GM12878 (cell line): ENCODE results near the gene HRNR. TPM values are rescaled to one million over a fixed set of nuclear protein-coding genes. Genes with fewer than 3 reads are reported as not detected.

Source experiments
- CHD4 ChIP-seq: fragments of 200-600 bp; sonication (generic); IDR thresholded peaks from 2 replicates; pipeline ENCODE4 v1.6.1; 2016; ENCODE audit warnings: mild to moderate bottlenecking
- CUX1 ChIP-seq: IDR thresholded peaks from 2 replicates; pipeline ENCODE4 v1.6.1; 2012; ENCODE audit warnings: improper control_type of control experiment, low read depth, low read length; ENCODE audit not compliant: insufficient replicate concordance
- EED ChIP-seq: sonication (generic); IDR thresholded peaks from 2 replicates; pipeline ENCODE4 v1.6.1; 2016; ENCODE audit warnings: antibody characterized with exemption, low read depth
- ELK1 ChIP-seq: IDR thresholded peaks from 2 replicates; pipeline ENCODE4 v1.6.1; 2012; ENCODE audit warnings: low read depth, low read length, improper control_type of control experiment
- ESRRA ChIP-seq: IDR thresholded peaks from 2 replicates; pipeline ENCODE4 v1.6.1; 2012; ENCODE audit warnings: mild to moderate bottlenecking, low read length, improper control_type of control experiment
- HDAC6 ChIP-seq: fragments of 200-600 bp; sonication (generic); IDR thresholded peaks from one replicate; pipeline ENCODE4 v1.8.0; 2017; ENCODE audit warnings: antibody characterized with exemption; ENCODE audit not compliant: unreplicated experiment
- IRF5 ChIP-seq: fragments of 450-650 bp; IDR thresholded peaks from 2 replicates; pipeline ENCODE4 v1.6.1; 2017; ENCODE audit warnings: borderline replicate concordance
- NFYA ChIP-seq: IDR thresholded peaks from 2 replicates; pipeline ENCODE4 v1.6.1; 2011; ENCODE audit warnings: low read depth, mild to moderate bottlenecking, low read length, improper control_type of control experiment, borderline replicate concordance
- PRDM15 ChIP-seq: fragments of 450-650 bp; formaldehyde crosslinking; IDR thresholded peaks from 2 replicates; pipeline ENCODE4 v1.4.0; 2020; ENCODE audit warnings: mild to moderate bottlenecking, moderate library complexity
- RBBP5 ChIP-seq: fragments of 200-600 bp; sonication (generic); conservative IDR thresholded peaks from 2 replicates; pipeline ENCODE4 v1.6.1; 2016
- SUZ12 ChIP-seq: fragments of 200-600 bp; sonication (generic); IDR thresholded peaks from one replicate; pipeline ENCODE4 v1.6.1; 2018; ENCODE audit warnings: antibody characterized with exemption, mild to moderate bottlenecking; ENCODE audit not compliant: unreplicated experiment
- polyA plus RNA-seq, 11 experiments: library from polyadenylated mRNA; depleted of rRNA in 4 of 11; unstranded in 6 of 11; stranded (reverse) in 5 of 11; fragments of >200 nt; fragmentation: Nextera tagmentation in 4 of 11; fragmentation: Illumina TruSeq in 1 of 11; extraction: Ambion mirVana in 4 of 11; extraction: Trizol in 1 of 11; gene quantifications; 1 replicate in 1 of 11; 2 replicates in 10 of 11; pipeline versions ENCODE4 v1.2.1 to v1.2.3, GENCODE V29; 2011 to 2016; ENCODE audit warnings: inconsistent platforms in 2 of 11, missing spikeins in 2 of 11, low read depth in 1 of 11
- total RNA-seq, 4 experiments: library from RNA; depleted of rRNA in 3 of 4; stranded (reverse); fragments of >200 nt in 3 of 4; fragmentation: Illumina TruSeq in 1 of 4; extraction: Trizol in 1 of 4; gene quantifications; 2 replicates each; pipeline versions ENCODE4 v1.2.1 to v1.2.3, GENCODE V29; 2013 to 2021
- TF ChIP-seq, protein P1 (sequence below): fragments of 450-650 bp; IDR thresholded peaks from 2 replicates; pipeline ENCODE4 v1.6.1; 2016; ENCODE audit warnings: mild to moderate bottlenecking

The HRNR gene
- total and polyA plus RNA-seq, 10 of the 15 experiments (the other 5 are each of a cell fraction or from before 2014, with no cell fraction given) = not detected

- TF ChIP-seq NFYA (no peak), IRF5 (no peak), ESRRA (no peak), CUX1 (no peak), RBBP5 (no peak), ELK1 (no peak), HDAC6 (no peak), CHD4 (no peak), EED (no peak), SUZ12 (no peak), PRDM15 (CRISPR knock-in tag) (no peak)
- TF ChIP-seq, protein P1, sequence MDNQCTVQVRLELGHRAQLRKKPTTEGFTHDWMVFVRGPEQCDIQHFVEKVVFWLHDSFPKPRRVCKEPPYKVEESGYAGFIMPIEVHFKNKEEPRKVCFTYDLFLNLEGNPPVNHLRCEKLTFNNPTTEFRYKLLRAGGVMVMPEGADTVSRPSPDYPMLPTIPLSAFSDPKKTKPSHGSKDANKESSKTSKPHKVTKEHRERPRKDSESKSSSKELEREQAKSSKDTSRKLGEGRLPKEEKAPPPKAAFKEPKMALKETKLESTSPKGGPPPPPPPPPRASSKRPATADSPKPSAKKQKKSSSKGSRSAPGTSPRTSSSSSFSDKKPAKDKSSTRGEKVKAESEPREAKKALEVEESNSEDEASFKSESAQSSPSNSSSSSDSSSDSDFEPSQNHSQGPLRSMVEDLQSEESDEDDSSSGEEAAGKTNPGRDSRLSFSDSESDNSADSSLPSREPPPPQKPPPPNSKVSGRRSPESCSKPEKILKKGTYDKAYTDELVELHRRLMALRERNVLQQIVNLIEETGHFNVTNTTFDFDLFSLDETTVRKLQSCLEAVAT = no peak
Observed at GRCh38 chr1:152166966-152167365, 57.0 kb downstream of the HRNR start (continued).
